ENCODE data around the gene STARD5. TPM values are rescaled to one million over a fixed set of nuclear protein-coding genes. Genes with fewer than 3 reads are reported as not detected.

Gene STARD5
- total RNA-seq, 1 donor from 2014 or later: 5.3 TPM

DNA sequence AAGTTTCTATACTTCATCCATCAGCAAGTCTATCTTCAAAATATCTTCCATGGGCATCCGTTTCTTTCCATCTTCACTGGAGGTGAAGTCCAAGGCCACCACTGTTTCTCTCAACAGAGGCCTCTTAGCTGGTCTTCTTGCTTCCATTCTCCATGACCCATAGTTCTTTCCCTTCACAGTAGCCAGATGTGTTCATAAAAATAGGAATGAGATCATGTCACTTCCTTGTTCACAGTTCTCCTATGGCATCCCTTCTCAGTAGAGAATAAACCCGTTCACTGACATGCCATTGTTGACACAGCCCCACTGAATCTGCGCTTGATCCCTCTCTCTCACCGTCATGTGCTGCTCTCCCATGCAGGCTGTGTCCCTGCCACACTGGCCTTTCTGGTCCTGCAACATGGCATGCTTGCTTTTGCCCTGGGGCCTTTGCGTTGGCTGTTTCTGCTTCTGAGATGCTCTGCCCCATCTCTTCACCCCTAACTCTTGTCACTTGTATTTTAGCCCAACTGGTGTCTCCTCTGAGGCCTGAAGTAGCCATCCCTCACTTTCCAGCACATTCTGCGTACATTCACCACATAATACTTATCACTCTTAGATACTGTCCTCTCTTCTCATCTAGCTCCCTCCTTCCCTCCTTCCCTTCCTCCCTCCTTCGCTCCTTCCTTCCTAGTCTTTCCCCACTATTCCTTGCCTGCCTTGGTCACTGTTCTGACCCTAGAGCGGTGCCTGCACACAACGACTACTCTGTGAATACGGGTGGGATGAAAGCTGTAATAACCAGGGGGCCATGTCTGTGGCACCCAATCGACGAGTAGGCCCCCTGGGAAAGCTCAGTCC lies 42.0 kb downstream of the STARD5 start:
- Mint-ChIP-seq H3K9me3 (ENCODE audit: low read depth) (peaks cover 6% of the 10 kb centered on the region), H3K36me3 (ENCODE audit: low read depth) (peaks cover 5% of the 10 kb centered on the region), H3K4me3 (ENCODE audit: unreplicated experiment) (no peak overlapping the region), H3K27ac (ENCODE audit: unreplicated experiment) (no peak overlapping the region), H3K4me1 (ENCODE audit: low read depth) (peaks cover 9% of the 10 kb centered on the region), H3K27me3 (ENCODE audit: low read depth) (peaks cover 15% of the 10 kb centered on the region)
- DNase-seq (ENCODE audit: low spot score): no peak
- TF ChIP-seq CTCF (IDR thresholded peaks at IDR 0.05): no peak

DNA sequence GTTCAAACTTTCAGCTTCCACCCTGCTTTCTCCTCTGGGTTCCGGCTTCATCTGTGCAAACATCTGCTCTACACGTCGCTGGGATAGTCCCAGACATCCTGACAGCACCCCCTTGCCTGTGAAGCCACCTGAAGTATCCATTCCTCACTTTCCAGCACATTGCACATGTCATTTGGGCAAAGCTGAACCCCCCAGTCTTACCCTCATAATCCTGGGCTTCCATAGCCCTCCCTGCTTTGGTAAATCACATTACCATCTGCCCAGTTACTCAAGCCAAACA lies 42.5 kb downstream of the STARD5 start:
- Mint-ChIP-seq H3K27ac (ENCODE audit: unreplicated experiment) (no peak overlapping the region), H3K27me3 (ENCODE audit: low read depth) (peaks cover 11% of the 10 kb centered on the region), H3K4me1 (ENCODE audit: low read depth) (peaks cover 9% of the 10 kb centered on the region), H3K4me3 (ENCODE audit: unreplicated experiment) (no peak overlapping the region), H3K36me3 (ENCODE audit: low read depth) (peaks cover 6% of the 10 kb centered on the region), H3K9me3 (ENCODE audit: low read depth) (peaks cover 11% of the 10 kb centered on the region)
- no peak for DNase-seq (ENCODE audit: low spot score)
- TF ChIP-seq CTCF (IDR thresholded peaks at IDR 0.05): no peak

GRCh38 chr15:81280696-81281455 lies 43.1 kb downstream of the STARD5 start:
- TF ChIP-seq CTCF (IDR thresholded peaks at IDR 0.05): no peak
- peaks cover 9% of the 10 kb centered on the region for H3K4me1 Mint-ChIP-seq (ENCODE audit: low read depth)
- no peak overlapping the region for H3K4me3 Mint-ChIP-seq (ENCODE audit: unreplicated experiment)
- H3K27ac Mint-ChIP-seq (ENCODE audit: unreplicated experiment): no peak overlapping the region
- H3K36me3 Mint-ChIP-seq (ENCODE audit: low read depth): peaks cover 6% of the 10 kb centered on the region
- H3K9me3 Mint-ChIP-seq (ENCODE audit: low read depth): peaks cover 11% of the 10 kb centered on the region
- DNase-seq (ENCODE audit: low spot score): no peak
- H3K27me3 Mint-ChIP-seq (ENCODE audit: low read depth): peaks cover 7% of the 10 kb centered on the region

DNA sequence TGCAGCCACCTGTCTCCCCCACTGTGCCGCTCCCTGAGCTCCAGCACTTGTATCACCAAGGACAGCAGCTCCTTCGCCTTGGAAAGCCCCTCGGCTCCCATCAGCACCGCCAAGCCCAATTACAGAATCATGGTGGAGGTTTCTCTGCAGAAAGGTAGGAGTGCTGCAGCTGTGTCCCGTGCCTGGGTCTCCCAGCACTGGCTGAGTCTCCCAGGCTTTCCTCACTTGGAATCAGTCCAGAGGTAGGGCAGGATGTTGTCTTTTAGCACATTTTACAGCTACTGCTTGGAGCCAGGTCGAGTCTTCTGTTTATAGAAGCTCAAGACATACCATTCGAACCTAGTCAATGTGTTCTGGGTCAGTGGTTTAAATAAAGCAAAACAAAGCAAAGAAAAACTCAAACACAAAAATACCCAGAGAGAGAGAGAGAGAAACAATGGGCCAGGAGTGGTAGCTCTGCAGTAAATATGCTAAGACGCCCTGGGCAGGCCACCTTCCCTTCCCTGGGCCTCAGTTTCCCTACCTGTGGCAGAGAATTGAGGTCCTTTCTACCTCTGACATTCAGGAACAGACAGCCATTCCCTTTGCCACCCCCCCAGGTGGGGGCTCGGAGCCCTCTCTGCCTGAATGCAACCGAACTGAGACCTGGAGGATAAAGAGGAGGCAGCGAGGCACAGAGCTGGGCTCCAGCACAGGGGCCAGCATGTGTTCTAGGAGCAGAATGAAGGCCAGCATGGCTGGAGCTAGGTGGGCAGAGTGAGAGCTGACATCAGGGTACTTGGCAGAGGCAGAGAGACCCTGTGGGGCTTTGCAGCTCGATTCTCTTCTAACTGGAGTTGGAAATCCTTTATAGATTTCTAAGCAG lies 44.1 kb downstream of the STARD5 start:
- H3K4me1 Mint-ChIP-seq (ENCODE audit: low read depth): peaks cover 16% of the 10 kb centered on the region
- H3K36me3 Mint-ChIP-seq (ENCODE audit: low read depth): peaks cover 6% of the 10 kb centered on the region
- H3K9me3 Mint-ChIP-seq (ENCODE audit: low read depth): peaks cover 11% of the 10 kb centered on the region
- DNase-seq (ENCODE audit: low spot score): no peak
- no peak for TF ChIP-seq CTCF (IDR thresholded peaks at IDR 0.05)
- no peak overlapping the region for H3K4me3 Mint-ChIP-seq (ENCODE audit: unreplicated experiment)
- H3K27ac Mint-ChIP-seq (ENCODE audit: unreplicated experiment): no peak overlapping the region
- H3K27me3 Mint-ChIP-seq (ENCODE audit: low read depth): peaks cover 7% of the 10 kb centered on the region

Data from chondrocyte (in vitro differentiated cells).